Keratinocyte (primary cell): Measurements from ENCODE around the gene ABCC4. TPM values are rescaled to one million over a fixed set of nuclear protein-coding genes. Genes with fewer than 3 reads are reported as not detected.

Experiments
- DNase-seq: peaks from one replicate; pipeline ENCODE4 v3.0.0-alpha.2; 2011; ENCODE audit warnings: low read depth, missing footprints, low spot score
- FAIRE-seq: peaks from 2 replicates; lab custom pipeline; 2011; peaks lifted over from hg19 to GRCh38; lab: Jason Lieb, UNC
- H2AFZ ChIP-seq: 2 replicates; pipeline ENCODE4 v1.6.0; 2012; ENCODE audit warnings: low read length, control low read depth, inconsistent platforms; ENCODE audit not compliant: control insufficient read depth
- H3K27ac ChIP-seq: 2 replicates; pipeline ENCODE4 v1.5.1; 2011; ENCODE audit warnings: low read length; ENCODE audit not compliant: control insufficient read depth, insufficient read depth
- H3K27me3 ChIP-seq: 3 replicates; pipeline ENCODE4 v1.6.0; 2011; ENCODE audit warnings: low read length; ENCODE audit not compliant: control insufficient read depth, insufficient read depth; ENCODE audit errors: extremely low read depth
- H3K36me3 ChIP-seq, 2 experiments: 2 replicates in 1 of 2; 3 replicates in 1 of 2; pipeline ENCODE4 v1.5.1; 2011; ENCODE audit warnings: low read length in 2 of 2, mild to moderate bottlenecking in 1 of 2; ENCODE audit not compliant: control insufficient read depth in 2 of 2, insufficient read depth in 2 of 2; ENCODE audit errors: extremely low read depth in 1 of 2
- H3K4me1 ChIP-seq: 3 replicates; pipeline ENCODE4 v1.5.1; 2011; ENCODE audit warnings: low read length; ENCODE audit not compliant: control insufficient read depth, insufficient read depth; ENCODE audit errors: extremely low read depth
- H3K4me2 ChIP-seq: 3 replicates; pipeline ENCODE4 v1.6.0; 2011; ENCODE audit warnings: low read depth, low read length; ENCODE audit not compliant: control insufficient read depth, insufficient read depth; ENCODE audit errors: extremely low read depth
- H3K4me3 ChIP-seq, 3 experiments: fragments of 200-600 bp in 1 of 3; sonication (generic) in 1 of 3; 2 replicates in 2 of 3; 3 replicates in 1 of 3; pipeline ENCODE4 v1.5.1; 2011 to 2016; ENCODE audit warnings: low read length in 3 of 3, mild to moderate bottlenecking in 3 of 3, control low read depth in 2 of 3, inconsistent platforms in 1 of 3, low read depth in 1 of 3, mixed read lengths in 1 of 3, mixed run types in 1 of 3, moderate library complexity in 1 of 3; ENCODE audit not compliant: control insufficient read depth in 2 of 3, insufficient read depth in 2 of 3; ENCODE audit errors: extremely low read depth in 1 of 3
- H3K79me2 ChIP-seq: 2 replicates; pipeline ENCODE4 v1.6.0; 2012; ENCODE audit warnings: low read length; ENCODE audit not compliant: control insufficient read depth, insufficient read depth
- H3K9ac ChIP-seq: 3 replicates; pipeline ENCODE4 v1.6.0; 2011; ENCODE audit warnings: low read length; ENCODE audit not compliant: control insufficient read depth, insufficient read depth; ENCODE audit errors: extremely low read depth
- H3K9me1 ChIP-seq: 3 replicates; pipeline ENCODE4 v1.6.0; 2011; ENCODE audit warnings: low read length; ENCODE audit not compliant: control insufficient read depth, insufficient read depth; ENCODE audit errors: extremely low read depth
- H3K9me3 ChIP-seq: 2 replicates; pipeline ENCODE4 v1.5.1; 2012; ENCODE audit warnings: low read depth, low read length; ENCODE audit not compliant: control insufficient read depth
- H4K20me1 ChIP-seq: 3 replicates; pipeline ENCODE4 v1.6.0; 2011; ENCODE audit warnings: low read length; ENCODE audit not compliant: control insufficient read depth, insufficient read depth; ENCODE audit errors: extremely low read depth
- EZH2 ChIP-seq: IDR thresholded peaks from one replicate; pipeline ENCODE4 v1.6.1; 2012; ENCODE audit warnings: inconsistent platforms, mild to moderate bottlenecking, low read length, moderate library complexity
- dilution Hi-C: fragments of 300-500 bp; cut with MboI; formaldehyde crosslinking; loops from one replicate; pipeline ENCODE4 v1.7.0; 2020; ENCODE audit warnings: low sequenced_read_pairs; ENCODE audit not compliant: extremely low pct_ligation_motif_present
- polyA plus RNA-seq, 5 experiments: library from polyadenylated mRNA; depleted of rRNA in 3 of 5; stranded (reverse) in 3 of 5; stranded (forward) in 1 of 5; unstranded in 1 of 5; fragments of >200 nt; gene quantifications; 1 replicate in 1 of 5; 2 replicates in 3 of 5; 3 replicates in 1 of 5; pipeline versions ENCODE4 v1.2.1 to v1.2.3, GENCODE V29; 2011 to 2012; ENCODE audit warnings: missing spikeins in 2 of 5, low read depth in 1 of 5, low replicate concordance in 1 of 5
- TF ChIP-seq, protein P1 (sequence below), 3 experiments: IDR thresholded peaks in 1 of 3; conservative IDR thresholded peaks in 1 of 3; optimal IDR thresholded peaks in 1 of 3; 2 replicates in 2 of 3; 3 replicates in 1 of 3; pipeline versions ENCODE3 to v1.5.1; 2011; ENCODE audit warnings: low read length in 3 of 3, mild to moderate bottlenecking in 3 of 3, moderate library complexity in 2 of 3, control low read depth in 1 of 3, inconsistent platforms in 1 of 3; ENCODE audit not compliant: insufficient read depth in 2 of 3; ENCODE audit errors: extremely low read depth in 1 of 3

ABCC4 gene
- polyA plus RNA-seq, 1 donor (not counting 4 experiments of a cell fraction or from before 2014, with no cell fraction given) = 13.8 TPM

DNA sequence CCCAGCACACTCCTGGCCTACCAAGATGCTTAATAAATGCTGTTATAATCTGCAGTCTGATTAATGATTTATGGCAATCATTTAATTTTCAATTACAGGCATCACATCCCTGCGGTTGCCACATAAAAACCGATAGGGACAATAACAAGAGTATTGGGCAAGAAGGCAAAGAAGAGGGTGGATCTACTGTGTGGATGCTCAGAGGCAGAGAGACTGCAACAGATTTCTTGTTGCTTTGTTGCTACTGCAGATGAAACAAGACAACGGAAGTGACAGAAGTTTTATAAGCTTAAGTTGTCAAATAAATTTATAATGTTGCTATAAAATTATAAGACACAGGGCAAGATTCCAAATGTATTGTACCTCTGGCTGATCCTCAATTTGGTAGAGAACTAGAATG lies 154.8 kb downstream of the ABCC4 start:
- DNase-seq (no peak), FAIRE-seq (no peak)
- Histone ChIP-seq H2AFZ (no peak overlapping the region), H3K9me1 (no peaks in the 10 kb centered on the region), H3K4me2 (no peak overlapping the region), H3K9me3 (no peaks in the 10 kb centered on the region), H4K20me1 (no peaks in the 10 kb centered on the region), H3K27me3 (no peaks in the 10 kb centered on the region), H3K4me3 (no peak overlapping the region), H3K4me1 (no peaks in the 10 kb centered on the region), H3K79me2 (no peaks in the 10 kb centered on the region), H3K27ac (no peak overlapping the region), H3K9ac (no peak overlapping the region), H3K36me3 (no peaks in the 10 kb centered on the region)
- dilution Hi-C loops = no loop called here
- TF ChIP-seq EZH2 = no peak

DNA sequence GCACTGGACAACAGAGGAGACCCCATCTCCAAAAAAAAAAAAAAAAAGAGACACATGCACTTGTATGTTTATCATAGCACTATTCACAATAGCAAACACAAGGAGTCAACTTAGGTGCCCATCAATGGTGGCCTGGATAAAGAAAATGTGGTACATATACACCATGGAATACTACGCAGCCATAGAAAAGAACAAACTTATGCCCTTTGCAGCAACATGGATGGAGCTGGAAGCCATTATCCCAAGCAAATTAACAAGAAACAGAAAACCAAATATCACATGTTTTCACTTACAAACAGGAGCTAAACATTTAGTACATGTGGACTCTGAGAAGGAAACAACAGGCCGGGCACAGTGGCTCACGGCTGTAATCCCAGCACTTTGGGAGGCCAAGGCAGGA lies 155.7 kb downstream of the ABCC4 start:
- dilution Hi-C loops = no loop called here
- FAIRE-seq = no peak

More for the DNA sequence above, 155.7 kb downstream of the ABCC4 start:
- H3K27ac ChIP-seq = no peak overlapping the region
- no peak overlapping the region for H3K4me2 ChIP-seq
- H3K9me1 ChIP-seq = no peaks in the 10 kb centered on the region
- no peak overlapping the region for H3K4me3 ChIP-seq
- DNase-seq = no peak
- no peaks in the 10 kb centered on the region for H3K9me3 ChIP-seq
- no peaks in the 10 kb centered on the region for H3K36me3 ChIP-seq
- no peaks in the 10 kb centered on the region for H3K27me3 ChIP-seq
- no peak overlapping the region for H3K9ac ChIP-seq
- TF ChIP-seq, protein P1, sequence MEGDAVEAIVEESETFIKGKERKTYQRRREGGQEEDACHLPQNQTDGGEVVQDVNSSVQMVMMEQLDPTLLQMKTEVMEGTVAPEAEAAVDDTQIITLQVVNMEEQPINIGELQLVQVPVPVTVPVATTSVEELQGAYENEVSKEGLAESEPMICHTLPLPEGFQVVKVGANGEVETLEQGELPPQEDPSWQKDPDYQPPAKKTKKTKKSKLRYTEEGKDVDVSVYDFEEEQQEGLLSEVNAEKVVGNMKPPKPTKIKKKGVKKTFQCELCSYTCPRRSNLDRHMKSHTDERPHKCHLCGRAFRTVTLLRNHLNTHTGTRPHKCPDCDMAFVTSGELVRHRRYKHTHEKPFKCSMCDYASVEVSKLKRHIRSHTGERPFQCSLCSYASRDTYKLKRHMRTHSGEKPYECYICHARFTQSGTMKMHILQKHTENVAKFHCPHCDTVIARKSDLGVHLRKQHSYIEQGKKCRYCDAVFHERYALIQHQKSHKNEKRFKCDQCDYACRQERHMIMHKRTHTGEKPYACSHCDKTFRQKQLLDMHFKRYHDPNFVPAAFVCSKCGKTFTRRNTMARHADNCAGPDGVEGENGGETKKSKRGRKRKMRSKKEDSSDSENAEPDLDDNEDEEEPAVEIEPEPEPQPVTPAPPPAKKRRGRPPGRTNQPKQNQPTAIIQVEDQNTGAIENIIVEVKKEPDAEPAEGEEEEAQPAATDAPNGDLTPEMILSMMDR (optimal IDR thresholded peaks at IDR 0.05 in 1 of 3, IDR thresholded peaks at IDR 0.05 in 1 of 3, conservative IDR thresholded peaks at IDR 0.05 in 1 of 3; ENCODE audit: extremely low read depth in 1 of 3, insufficient read depth in 2 of 3, low read length in 3 of 3) = no peak
- no peak for TF ChIP-seq EZH2
- H3K79me2 ChIP-seq = no peaks in the 10 kb centered on the region
- H2AFZ ChIP-seq = no peak overlapping the region
- H4K20me1 ChIP-seq = no peaks in the 10 kb centered on the region
- no peaks in the 10 kb centered on the region for H3K4me1 ChIP-seq
